Stimulated activated naive CD8-positive, alpha-beta T cell treated with anti-CD3 and anti-CD28 coated beads, Interleukin-15, Interleukin-2, amounts not matched to agents 100 U/mL and 50 U/mL, for 24 hours (primary cell): ENCODE measurements around the gene KCP.

ENCODE experiments used
- ATAC-seq: fragments of 150-1000 bp; cut with Tn5 transposase; one replicate; pipeline ENCODE4 v1.10.0; 2021
- DNase-seq: peaks from one replicate; pipeline ENCODE4 v3.0.0; 2021

KCP gene

GRCh38 chr7:128886391-128887168, 23.9 kb downstream of the KCP start:
- DNase-seq (no peak), ATAC-seq (no peak)

GRCh38 chr7:128885370-128886187, 24.9 kb downstream of the KCP start:
- DNase-seq (no peak), ATAC-seq (no peak)

GRCh38 chr7:128884561-128885369, 25.7 kb downstream of the KCP start:
- DNase-seq (no peak), ATAC-seq (no peak)

GRCh38 chr7:128883622-128884448, 26.7 kb downstream of the KCP start:
- peak; percentile 91 for DNase-seq
- ATAC-seq = peak; percentile 70

GRCh38 chr7:128882134-128882533, 28.4 kb downstream of the KCP start:
- DNase-seq = no peak
- no peak for ATAC-seq

- ATAC-seq (no peak), DNase-seq (no peak)
Observed at GRCh38 chr7:128881458-128882125, 28.9 kb downstream of the KCP start.

- ATAC-seq (no peak), DNase-seq (no peak)
Observed at GRCh38 chr7:128880791-128881457, 29.6 kb downstream of the KCP start.

GRCh38 chr7:128879939-128880746, 30.4 kb downstream of the KCP start:
- peak; percentile 43 for DNase-seq
- ATAC-seq = peak; percentile 24

GRCh38 chr7:128879461-128879938, 31.0 kb downstream of the KCP start:
- DNase-seq = no peak
- no peak for ATAC-seq

- ATAC-seq (no peak), DNase-seq (no peak)
Observed at GRCh38 chr7:128878226-128879105, 32.0 kb downstream of the KCP start.

GRCh38 chr7:128877756-128878120, 32.8 kb downstream of the KCP start:
- DNase-seq (no peak), ATAC-seq (no peak)

- ATAC-seq = no peak
- DNase-seq = no peak
Observed at GRCh38 chr7:128876978-128877755, 33.3 kb downstream of the KCP start.

GRCh38 chr7:128876586-128876977, 33.9 kb downstream of the KCP start:
- ATAC-seq (no peak), DNase-seq (no peak)

- ATAC-seq (no peak), DNase-seq (no peak)
Observed at GRCh38 chr7:128876127-128876526, 34.4 kb downstream of the KCP start.

- no peak for ATAC-seq
- no peak for DNase-seq
Observed at GRCh38 chr7:128875523-128875948, 35.0 kb downstream of the KCP start.

GRCh38 chr7:128874140-128875031, 36.1 kb downstream of the KCP start:
- ATAC-seq = no peak

GRCh38 chr7:128873234-128873633, 37.3 kb downstream of the KCP start:
- DNase-seq = no peak
- no peak for ATAC-seq

More at GRCh38 chr7:128874140-128875031, 36.1 kb downstream of the KCP start:
- no peak for DNase-seq
